KG1 (cell line): ENCODE data around the gene BTBD2.

Source experiments
- DNase-seq: peaks from one replicate; lab custom pipeline; 2025; lab: John Stamatoyannopoulos, UW

The BTBD2 gene

DNA sequence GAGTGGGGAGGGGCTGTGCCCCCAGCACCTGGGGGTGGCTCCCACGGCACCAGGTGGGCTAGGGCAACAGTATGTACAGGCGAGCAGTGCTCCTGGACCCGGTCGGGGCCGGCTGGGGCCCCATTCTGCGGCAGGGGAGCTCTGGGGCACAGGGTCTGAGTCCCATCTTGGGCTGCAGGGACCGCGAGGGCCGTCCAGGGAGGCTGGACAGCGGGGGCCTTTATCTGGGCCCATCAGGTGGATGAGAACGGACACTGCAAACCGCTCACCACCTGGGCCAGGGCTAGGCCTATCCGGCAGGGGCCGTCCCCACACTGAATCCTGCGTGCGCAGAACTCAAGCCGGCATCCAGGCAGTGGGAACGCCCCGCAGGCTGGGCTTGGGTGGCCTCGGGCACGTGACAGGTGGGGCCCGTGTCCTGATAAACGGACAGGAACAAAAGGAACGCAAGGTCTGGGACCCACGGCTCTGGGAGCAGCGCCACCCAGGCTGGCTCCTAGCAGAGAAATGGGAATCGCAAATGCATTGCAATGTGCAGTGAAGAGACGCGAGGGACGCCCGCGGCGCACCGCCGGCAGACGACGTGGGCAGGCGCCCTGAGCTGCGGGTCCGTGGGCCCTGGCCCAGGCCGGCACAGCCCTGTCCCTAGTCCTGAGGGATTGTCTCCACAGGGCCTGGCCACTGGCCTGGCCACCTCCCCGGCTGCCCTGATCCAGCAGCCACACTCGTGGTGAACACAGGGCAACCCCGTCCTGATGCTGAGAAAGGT is 29.7 kb downstream of the BTBD2 start:
- no peak for DNase-seq

DNA sequence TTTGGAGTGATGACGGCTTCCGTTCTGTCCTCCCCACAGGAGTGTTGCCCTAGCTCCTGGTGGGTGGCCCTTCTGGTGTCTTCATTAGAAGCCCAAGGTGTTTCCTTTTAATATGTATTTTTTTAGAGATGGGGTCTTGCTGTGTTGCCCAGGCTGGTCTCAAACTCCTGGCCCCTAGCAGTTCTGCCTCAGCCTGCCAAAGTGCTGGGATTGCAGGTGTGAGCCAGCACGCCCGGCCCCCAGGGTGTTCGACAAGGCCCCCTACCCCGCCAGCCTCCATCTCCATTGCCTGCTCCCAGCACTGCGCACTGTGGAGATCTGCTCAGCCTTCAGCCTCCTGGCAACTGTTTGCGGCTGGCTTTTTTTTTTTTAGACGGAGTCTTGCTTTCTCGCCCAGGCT is 31.2 kb downstream of the BTBD2 start:
- no peak for DNase-seq

DNA sequence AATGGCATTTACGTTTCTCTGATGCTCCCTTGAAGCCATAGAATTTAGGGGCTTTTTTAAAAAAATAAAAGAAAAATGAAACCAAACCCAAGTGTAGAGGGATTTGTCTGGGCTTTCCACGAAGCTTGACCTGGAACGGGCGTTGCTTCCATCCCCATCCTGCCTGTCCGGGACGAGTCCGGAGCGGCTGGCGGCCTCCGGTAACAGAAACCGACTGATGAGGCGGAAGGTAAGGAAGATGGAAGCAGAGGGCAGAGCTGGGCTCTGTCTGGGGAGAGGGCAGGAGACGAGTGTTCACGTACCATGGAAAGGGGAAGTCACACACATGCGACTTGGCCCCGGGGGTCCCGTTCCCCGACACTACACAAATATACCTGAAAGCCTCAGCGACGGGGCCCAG is 34.3 kb downstream of the BTBD2 start:
- no peak for DNase-seq

GRCh38 chr19:1980809-1981181 is 34.7 kb downstream of the BTBD2 start:
- no peak for DNase-seq

DNA sequence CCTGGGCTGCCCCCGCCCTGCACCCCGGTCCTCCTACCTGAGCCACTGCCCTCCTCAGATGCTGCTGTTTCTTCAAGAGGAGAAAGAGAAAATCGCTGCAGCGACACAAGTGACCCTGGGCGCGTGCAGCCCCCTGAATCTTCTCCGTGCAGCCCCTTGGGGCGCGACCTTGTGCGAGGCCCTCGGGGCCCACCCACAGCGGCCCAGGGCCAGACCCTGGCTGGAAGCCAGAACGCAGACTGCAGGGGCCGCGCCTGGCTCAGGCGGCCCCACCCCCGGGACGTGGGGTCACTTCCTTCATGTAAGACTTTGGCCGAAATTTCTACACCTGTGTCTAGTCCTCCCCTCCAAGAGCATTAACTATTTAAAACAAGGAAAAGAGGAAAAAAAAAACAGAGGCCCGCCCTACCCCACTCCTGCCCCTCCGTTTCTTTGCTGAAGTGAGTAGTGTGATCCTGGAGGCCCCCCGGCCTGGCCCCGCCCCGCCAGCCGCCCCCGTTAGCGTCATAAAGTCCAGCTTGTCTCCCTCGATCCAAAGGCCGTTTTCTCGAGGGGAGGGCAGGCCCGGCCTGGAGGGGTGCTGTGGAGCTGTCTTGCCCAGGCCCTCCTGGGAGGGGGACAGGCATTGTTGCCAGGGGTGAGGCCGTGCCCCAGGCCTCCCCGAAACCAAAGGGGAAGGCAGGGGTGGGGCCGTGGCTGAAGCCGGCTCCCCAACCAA is 35.3 kb downstream of the BTBD2 start:
- DNase-seq = no peak

GRCh38 chr19:1979642-1980041 is 35.9 kb downstream of the BTBD2 start:
- no peak for DNase-seq

DNA sequence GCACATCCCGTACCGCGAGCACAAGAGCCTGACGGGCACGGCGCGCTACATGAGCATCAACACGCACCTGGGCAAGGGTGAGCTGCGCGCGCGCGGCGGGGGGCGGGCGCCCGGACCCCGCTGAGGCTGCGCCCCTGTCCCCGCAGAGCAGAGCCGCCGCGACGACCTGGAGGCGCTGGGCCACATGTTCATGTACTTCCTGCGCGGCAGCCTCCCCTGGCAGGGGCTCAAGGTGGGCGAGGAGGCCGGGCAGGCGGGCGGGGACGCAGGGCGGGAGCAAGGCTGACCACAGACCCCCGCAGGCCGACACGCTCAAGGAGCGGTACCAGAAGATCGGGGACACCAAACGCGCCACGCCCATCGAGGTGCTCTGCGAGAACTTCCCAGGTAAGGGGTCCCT is 36.5 kb downstream of the BTBD2 start:
- DNase-seq = no peak

- DNase-seq = no peak
Measured at GRCh38 chr19:1978346-1978894, 37.1 kb downstream of the BTBD2 start.

DNA sequence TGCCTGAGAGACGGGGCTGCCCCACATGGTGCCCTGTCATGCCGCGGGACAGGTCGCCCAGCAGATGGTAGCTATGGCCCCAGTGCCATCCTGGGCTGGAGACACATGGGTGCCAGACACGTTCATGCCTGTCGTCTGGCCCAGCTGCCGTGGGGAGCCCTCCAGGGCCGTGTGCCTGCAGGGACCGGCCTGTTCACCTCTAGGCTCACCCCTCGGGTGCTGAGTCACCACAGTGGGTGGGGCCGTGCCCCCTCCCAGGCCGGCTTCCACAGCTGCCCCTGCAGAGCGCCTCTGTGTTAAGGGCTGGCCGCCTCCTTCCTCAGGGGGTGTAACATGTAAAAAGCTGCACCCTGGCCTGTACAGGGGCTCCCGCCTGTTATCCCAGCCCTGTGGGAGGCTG is 38.4 kb downstream of the BTBD2 start:
- no peak for DNase-seq

DNA sequence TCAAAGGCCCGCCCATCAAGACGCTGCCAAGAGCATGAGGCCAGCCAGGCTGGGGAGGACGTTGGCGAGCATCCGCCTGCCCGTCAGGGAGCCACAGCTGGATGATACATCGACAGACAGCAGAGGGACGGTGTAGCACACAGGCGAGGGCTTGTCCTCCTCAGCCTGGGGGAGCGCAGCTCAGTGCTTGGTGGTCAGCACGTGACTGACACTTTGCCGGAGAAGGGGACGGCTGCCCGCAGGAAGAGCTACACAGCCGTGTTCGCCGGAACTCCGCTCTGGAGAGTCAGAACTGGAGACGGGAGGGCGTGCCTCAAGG is 40.4 kb downstream of the BTBD2 start:
- DNase-seq = no peak

DNA sequence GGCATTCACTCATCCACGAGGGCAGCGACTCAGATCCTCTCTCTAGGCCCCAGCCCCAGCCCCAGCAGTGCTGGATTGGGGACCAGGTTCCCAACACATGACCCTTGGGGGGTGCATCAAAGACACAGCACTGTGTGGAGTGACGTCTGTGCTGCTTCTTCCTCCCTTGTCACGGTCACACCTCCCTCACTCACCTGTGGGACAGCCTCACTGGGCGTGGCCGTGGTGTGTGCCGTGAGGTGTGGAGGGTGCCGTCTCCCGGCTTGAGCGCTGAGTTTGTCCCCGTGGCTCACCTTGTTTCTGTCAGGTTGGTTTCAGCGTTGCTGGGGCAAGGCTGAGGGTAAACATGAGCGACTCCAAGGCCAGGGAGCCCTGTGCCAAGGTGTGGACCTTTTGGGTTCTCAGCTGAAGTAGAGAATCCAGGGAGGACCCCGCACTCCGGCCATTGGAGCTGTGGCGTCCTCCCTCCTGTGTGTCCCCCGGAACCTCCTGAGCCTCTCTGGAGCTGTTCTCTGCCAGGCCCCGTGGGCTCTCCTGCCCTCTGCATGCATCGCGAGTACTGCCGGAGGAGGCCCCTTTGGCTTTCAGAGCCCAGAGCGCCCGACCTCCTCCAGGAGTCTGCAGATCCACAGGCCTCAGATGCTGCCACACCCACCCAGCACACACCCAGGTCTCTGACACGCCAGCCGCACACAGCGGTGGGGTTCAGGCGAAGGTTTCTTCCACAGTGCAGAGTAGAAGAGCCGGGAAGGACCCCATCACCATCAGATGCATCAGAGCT is 40.9 kb downstream of the BTBD2 start:
- DNase-seq = no peak

GRCh38 chr19:1970806-1971502 is 44.6 kb downstream of the BTBD2 start:
- no peak for DNase-seq

- DNase-seq = no peak
Measured at GRCh38 chr19:1970003-1970805, 45.3 kb downstream of the BTBD2 start.

GRCh38 chr19:1969176-1970002 is 46.1 kb downstream of the BTBD2 start:
- no peak for DNase-seq

DNA sequence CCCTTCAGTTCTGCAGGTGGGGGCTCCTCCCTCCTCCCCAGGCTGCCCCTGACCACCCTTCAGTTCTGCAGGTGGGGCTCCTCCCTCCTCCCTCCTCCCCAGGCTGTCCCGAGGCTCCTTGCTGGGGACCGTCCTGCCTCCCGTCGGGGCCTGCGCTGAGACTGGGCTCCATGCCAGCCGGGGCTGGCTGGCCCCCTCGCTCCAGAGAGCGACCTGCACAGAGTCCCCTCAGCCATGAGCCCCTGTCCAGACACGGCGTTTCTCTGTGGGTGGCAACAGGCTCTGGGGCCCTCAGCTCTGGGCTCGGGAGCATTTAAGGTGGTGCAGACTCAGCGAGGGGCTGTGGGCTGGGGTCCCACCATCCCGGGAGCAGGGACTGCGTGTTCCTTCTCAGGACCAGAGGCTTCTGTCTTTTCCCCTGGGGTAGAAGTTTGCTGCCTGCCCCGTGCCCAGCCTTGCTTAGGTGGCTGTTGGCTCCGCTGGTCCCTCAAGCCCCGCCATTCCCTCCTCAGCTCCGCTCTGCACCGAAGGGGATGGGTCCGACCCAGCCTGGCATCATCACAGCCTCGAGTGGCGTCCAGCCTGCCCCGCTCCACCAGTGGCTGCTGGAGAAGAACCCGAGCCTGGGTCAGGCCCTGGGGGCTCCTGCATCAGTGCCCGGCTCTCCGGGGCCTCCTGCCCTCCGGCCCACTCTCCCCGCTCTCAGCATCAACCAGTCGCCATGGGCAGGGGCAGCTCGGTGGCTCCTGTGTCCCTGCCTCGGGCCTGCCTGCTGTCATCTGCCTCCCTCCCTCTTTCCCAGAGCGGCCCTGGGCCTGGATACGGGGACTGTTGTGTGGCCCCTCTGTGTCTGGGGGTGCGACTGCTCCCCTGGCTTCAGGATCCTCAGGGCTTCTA is 47.0 kb downstream of the BTBD2 start:
- no peak for DNase-seq

- no peak for DNase-seq
Measured at GRCh38 chr19:1967087-1967608, 48.4 kb downstream of the BTBD2 start.

DNA sequence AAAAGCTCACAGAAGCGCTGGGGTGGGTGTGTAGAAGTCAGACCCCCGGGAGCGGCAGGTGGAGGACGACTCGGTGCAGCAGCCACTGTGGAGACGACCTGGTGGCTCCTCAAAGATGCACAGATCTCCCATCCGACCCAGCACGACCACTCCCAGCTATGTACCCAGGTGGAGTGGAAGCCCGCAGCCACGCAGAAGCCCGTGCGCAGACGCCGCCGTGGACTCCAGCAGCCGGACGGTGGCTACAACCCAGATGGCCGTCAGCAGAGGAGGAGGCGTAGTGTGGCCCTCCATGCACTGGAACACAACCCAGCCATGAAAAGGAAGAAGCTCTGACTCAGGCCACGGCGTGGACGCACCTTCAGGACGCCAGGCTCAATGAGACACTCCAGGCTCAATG is 52.8 kb downstream of the BTBD2 start:
- no peak for DNase-seq

GRCh38 chr19:1961000-1961883 is 54.3 kb downstream of the BTBD2 start:
- DNase-seq = no peak
